ENCODE results near the gene HYI. TPM values are rescaled to one million over a fixed set of nuclear protein-coding genes. Genes with fewer than 3 reads are reported as not detected.

Gene HYI
- total and polyA plus RNA-seq, 2 donors (not counting 1 experiment from before 2014, with no cell fraction given) = 26.3 to 36.5 TPM

- Histone ChIP-seq H3K4me2 (ENCODE audit: extremely low read depth, insufficient read depth, low read length) (no peak overlapping the region), H3K9me3 (ENCODE audit: control insufficient read depth, insufficient read depth, low read depth, low read length) (no peaks in the 10 kb centered on the region), H3K27ac (ENCODE audit: insufficient read depth, low read length) (no peak overlapping the region), H3K4me3 (replicated peaks in 1 of 4; ENCODE audit: control extremely low read depth in 1 of 4, insufficient read depth in 1 of 4, low read depth in 3 of 4, low read length in 4 of 4) (no peak overlapping the region), H3K4me1 (ENCODE audit: control insufficient read depth, extremely low read depth, insufficient read depth, low read length) (no peaks in the 10 kb centered on the region), H2AFZ (ENCODE audit: low read length) (no peak overlapping the region), H3K36me3 (ENCODE audit: control insufficient read depth, insufficient read depth, low read length) (peaks cover 7% of the 10 kb centered on the region), H4K20me1 (ENCODE audit: control insufficient read depth, extremely low read depth, insufficient read depth, low read length) (no peaks in the 10 kb centered on the region), H3K27me3 (ENCODE audit: control insufficient read depth, insufficient read depth, low read length) (no peaks in the 10 kb centered on the region), H3K79me2 (ENCODE audit: control insufficient read depth, insufficient read depth, low read length) (peaks cover 2% of the 10 kb centered on the region), H3K9ac (ENCODE audit: insufficient read depth, low read length) (no peak overlapping the region)
- no peak for DNase-seq (ENCODE audit: low read depth in 2 of 2)
- TF ChIP-seq CTCF (conservative IDR thresholded peaks at IDR 0.05 in 1 of 2, IDR thresholded peaks at IDR 0.05 in 1 of 2; ENCODE audit: low read depth in 1 of 2, low read length in 2 of 2) = no peak
- no peak for TF ChIP-seq EZH2 (IDR thresholded peaks at IDR 0.05; ENCODE audit: low read length, missing control alignments)
Observed at GRCh38 chr1:43404353-43404752, 49.4 kb downstream of the HYI start.

GRCh38 chr1:43402089-43402865, 51.5 kb downstream of the HYI start:
- Histone ChIP-seq H4K20me1 (ENCODE audit: control insufficient read depth, extremely low read depth, insufficient read depth, low read length) (no peaks in the 10 kb centered on the region), H2AFZ (ENCODE audit: low read length) (no peak overlapping the region), H3K9me3 (ENCODE audit: control insufficient read depth, insufficient read depth, low read depth, low read length) (no peaks in the 10 kb centered on the region), H3K36me3 (ENCODE audit: control insufficient read depth, insufficient read depth, low read length) (peaks cover 6% of the 10 kb centered on the region), H3K27ac (ENCODE audit: insufficient read depth, low read length) (no peak overlapping the region), H3K79me2 (ENCODE audit: control insufficient read depth, insufficient read depth, low read length) (peaks cover 2% of the 10 kb centered on the region), H3K4me1 (ENCODE audit: control insufficient read depth, extremely low read depth, insufficient read depth, low read length) (no peaks in the 10 kb centered on the region), H3K4me2 (ENCODE audit: extremely low read depth, insufficient read depth, low read length) (no peak overlapping the region), H3K27me3 (ENCODE audit: control insufficient read depth, insufficient read depth, low read length) (no peaks in the 10 kb centered on the region), H3K4me3 (replicated peaks in 1 of 4; ENCODE audit: control extremely low read depth in 1 of 4, insufficient read depth in 1 of 4, low read depth in 3 of 4, low read length in 4 of 4) (no peak overlapping the region), H3K9ac (ENCODE audit: insufficient read depth, low read length) (no peak overlapping the region)
- DNase-seq (ENCODE audit: low read depth in 2 of 2) = no peak
- no peak for TF ChIP-seq EZH2 (IDR thresholded peaks at IDR 0.05; ENCODE audit: low read length, missing control alignments)
- no peak for TF ChIP-seq CTCF (conservative IDR thresholded peaks at IDR 0.05 in 1 of 2, IDR thresholded peaks at IDR 0.05 in 1 of 2; ENCODE audit: low read depth in 1 of 2, low read length in 2 of 2)

Other genes starting within 250 kb of the HYI start
- gene TMEM125, start 183.9 kb downstream of the HYI start, total RNA-seq = not detected in 2 replicates
- gene TMEM125, start 183.9 kb downstream of the HYI start, polyA plus RNA-seq = 0.03 TPM in 1 of 2 replicates, not detected in the other
- not detected in 2 replicates for gene C1orf210, start 168.3 kb downstream of the HYI start, total RNA-seq
- gene C1orf210, start 168.3 kb downstream of the HYI start, polyA plus RNA-seq = not detected in 2 replicates
- 0.26 TPM in 1 of 2 replicates, not detected in the other for gene TIE1, start 152.9 kb downstream of the HYI start, total RNA-seq
- 0.01 and 0.02 TPM in 2 replicates for gene TIE1, start 152.9 kb downstream of the HYI start, polyA plus RNA-seq
- gene MPL, start 116.1 kb downstream of the HYI start, total RNA-seq = not detected in 2 replicates
- gene MPL, start 116.1 kb downstream of the HYI start, polyA plus RNA-seq = not detected in 2 replicates
- 1.3 and 24.1 TPM in 2 replicates for gene CDC20, start 95.0 kb downstream of the HYI start, total RNA-seq
- gene CDC20, start 95.0 kb downstream of the HYI start, polyA plus RNA-seq = 16.7 and 88.0 TPM in 2 replicates
- 33.4 and 65.2 TPM in 2 replicates for gene ELOVL1, start 85.9 kb downstream of the HYI start, total RNA-seq
- 172 and 203 TPM in 2 replicates for gene ELOVL1, start 85.9 kb downstream of the HYI start, polyA plus RNA-seq
- gene MED8, start 64.1 kb downstream of the HYI start, total RNA-seq = 56.2 and 69.2 TPM in 2 replicates
- 45.8 and 49.7 TPM in 2 replicates for gene MED8, start 64.1 kb downstream of the HYI start, polyA plus RNA-seq
- gene SZT2, start 64.0 kb downstream of the HYI start, total RNA-seq = 17.2 and 26.9 TPM in 2 replicates
- gene SZT2, start 64.0 kb downstream of the HYI start, polyA plus RNA-seq = 7.1 and 8.5 TPM in 2 replicates
- gene PTPRF, start 77.0 kb upstream of the HYI start, total RNA-seq = 23.9 and 45.2 TPM in 2 replicates
- 39.5 and 52.0 TPM in 2 replicates for gene PTPRF, start 77.0 kb upstream of the HYI start, polyA plus RNA-seq
- 38.3 and 50.2 TPM in 2 replicates for gene KDM4A, start 196.2 kb upstream of the HYI start, total RNA-seq
- 22.3 and 22.7 TPM in 2 replicates for gene KDM4A, start 196.2 kb upstream of the HYI start, polyA plus RNA-seq